ENCODE results near the gene GATD1.
A peak's percentile ranks its signal among the peaks of the same experiment; 100 is the strongest.

The GATD1 gene

GRCh38 chr11:765802-766091, 11.5 kb downstream of the GATD1 start:
- Histone ChIP-seq H3K36me3 (ENCODE audit: control insufficient read depth in 2 of 2, insufficient read depth in 2 of 2, low read length in 2 of 2) (peaks cover 22 to 35% of the 10 kb centered on the region in 2 donors), H3K9ac (ENCODE audit: low read length in 2 of 2) (no peak overlapping the region), H3K4me3 (ENCODE audit: low read length in 2 of 2) (no peak overlapping the region), H3K27me3 (ENCODE audit: control insufficient read depth in 1 of 2, insufficient read depth in 2 of 2, low read length in 2 of 2) (no peaks in the 10 kb centered on the region), H3K4me1 (ENCODE audit: control insufficient read depth, insufficient read depth, low read length) (no peaks in the 10 kb centered on the region), H3K27ac (ENCODE audit: low read length) (no peak overlapping the region), H3K9me3 (ENCODE audit: control insufficient read depth in 2 of 2, low read length in 2 of 2) (no peaks in the 10 kb centered on the region)

- Histone ChIP-seq H3K36me3 (ENCODE audit: control insufficient read depth in 2 of 2, insufficient read depth in 2 of 2, low read length in 2 of 2) (peaks cover 22 to 39% of the 10 kb centered on the region in 2 donors), H3K4me1 (ENCODE audit: control insufficient read depth, insufficient read depth, low read length) (no peaks in the 10 kb centered on the region), H3K9me3 (ENCODE audit: control insufficient read depth in 2 of 2, low read length in 2 of 2) (no peaks in the 10 kb centered on the region), H3K4me3 (ENCODE audit: low read length in 2 of 2) (no peak overlapping the region), H3K9ac (ENCODE audit: low read length in 2 of 2) (no peak overlapping the region), H3K27me3 (ENCODE audit: control insufficient read depth in 1 of 2, insufficient read depth in 2 of 2, low read length in 2 of 2) (no peaks in the 10 kb centered on the region), H3K27ac (ENCODE audit: low read length) (peak overlapping the region; percentile 31)
Observed at GRCh38 chr11:765025-765801, 12.1 kb downstream of the GATD1 start.

- H3K4me3 ChIP-seq (ENCODE audit: low read length in 2 of 2): no peak overlapping the region
- H3K9me3 ChIP-seq (ENCODE audit: control insufficient read depth in 2 of 2, low read length in 2 of 2): no peaks in the 10 kb centered on the region
- no peak overlapping the region for H3K9ac ChIP-seq (ENCODE audit: low read length in 2 of 2)
- no peaks in the 10 kb centered on the region for H3K4me1 ChIP-seq (ENCODE audit: control insufficient read depth, insufficient read depth, low read length)
- no peak overlapping the region for H3K27ac ChIP-seq (ENCODE audit: low read length)
- no peaks in the 10 kb centered on the region for H3K27me3 ChIP-seq (ENCODE audit: control insufficient read depth in 1 of 2, insufficient read depth in 2 of 2, low read length in 2 of 2)
- peaks cover 24 to 42% of the 10 kb centered on the region in 2 donors for H3K36me3 ChIP-seq (ENCODE audit: control insufficient read depth in 2 of 2, insufficient read depth in 2 of 2, low read length in 2 of 2)
Observed at GRCh38 chr11:764322-765024, 12.8 kb downstream of the GATD1 start.

GRCh38 chr11:763549-764321, 13.6 kb downstream of the GATD1 start:
- H3K27me3 ChIP-seq (ENCODE audit: control insufficient read depth in 1 of 2, insufficient read depth in 2 of 2, low read length in 2 of 2): no peaks in the 10 kb centered on the region
- no peak overlapping the region for H3K9ac ChIP-seq (ENCODE audit: low read length in 2 of 2)
- H3K4me1 ChIP-seq (ENCODE audit: control insufficient read depth, insufficient read depth, low read length): no peaks in the 10 kb centered on the region
- H3K9me3 ChIP-seq (ENCODE audit: control insufficient read depth in 2 of 2, low read length in 2 of 2): no peaks in the 10 kb centered on the region
- H3K27ac ChIP-seq (ENCODE audit: low read length): no peak overlapping the region
- H3K36me3 ChIP-seq (ENCODE audit: control insufficient read depth in 2 of 2, insufficient read depth in 2 of 2, low read length in 2 of 2): peaks cover 26 to 44% of the 10 kb centered on the region in 2 donors
- no peak overlapping the region for H3K4me3 ChIP-seq (ENCODE audit: low read length in 2 of 2)

GRCh38 chr11:763073-763463, 14.2 kb downstream of the GATD1 start:
- H3K9me3 ChIP-seq (ENCODE audit: control insufficient read depth in 2 of 2, low read length in 2 of 2): no peaks in the 10 kb centered on the region
- H3K4me3 ChIP-seq (ENCODE audit: low read length in 2 of 2): no peak overlapping the region
- H3K4me1 ChIP-seq (ENCODE audit: control insufficient read depth, insufficient read depth, low read length): no peaks in the 10 kb centered on the region
- H3K27me3 ChIP-seq (ENCODE audit: control insufficient read depth in 1 of 2, insufficient read depth in 2 of 2, low read length in 2 of 2): no peaks in the 10 kb centered on the region
- H3K36me3 ChIP-seq (ENCODE audit: control insufficient read depth in 2 of 2, insufficient read depth in 2 of 2, low read length in 2 of 2): peaks cover 26 to 44% of the 10 kb centered on the region in 2 donors
- no peak overlapping the region for H3K27ac ChIP-seq (ENCODE audit: low read length)
- H3K9ac ChIP-seq (ENCODE audit: low read length in 2 of 2): no peak overlapping the region

GRCh38 chr11:762421-763072, 14.7 kb downstream of the GATD1 start:
- H3K27ac ChIP-seq (ENCODE audit: low read length): no peak overlapping the region
- peaks cover 26 to 44% of the 10 kb centered on the region in 2 donors for H3K36me3 ChIP-seq (ENCODE audit: control insufficient read depth in 2 of 2, insufficient read depth in 2 of 2, low read length in 2 of 2)
- H3K9ac ChIP-seq (ENCODE audit: low read length in 2 of 2): no peak overlapping the region
- H3K4me3 ChIP-seq (ENCODE audit: low read length in 2 of 2): no peak overlapping the region
- no peaks in the 10 kb centered on the region for H3K9me3 ChIP-seq (ENCODE audit: control insufficient read depth in 2 of 2, low read length in 2 of 2)
- H3K4me1 ChIP-seq (ENCODE audit: control insufficient read depth, insufficient read depth, low read length): no peaks in the 10 kb centered on the region
- no peaks in the 10 kb centered on the region for H3K27me3 ChIP-seq (ENCODE audit: control insufficient read depth in 1 of 2, insufficient read depth in 2 of 2, low read length in 2 of 2)

GRCh38 chr11:761526-762108, 15.7 kb downstream of the GATD1 start:
- Histone ChIP-seq H3K4me1 (ENCODE audit: control insufficient read depth, insufficient read depth, low read length) (no peaks in the 10 kb centered on the region), H3K27me3 (ENCODE audit: control insufficient read depth in 1 of 2, insufficient read depth in 2 of 2, low read length in 2 of 2) (no peaks in the 10 kb centered on the region), H3K36me3 (ENCODE audit: control insufficient read depth in 2 of 2, insufficient read depth in 2 of 2, low read length in 2 of 2) (peaks cover 27 to 39% of the 10 kb centered on the region in 2 donors), H3K9me3 (ENCODE audit: control insufficient read depth in 2 of 2, low read length in 2 of 2) (no peaks in the 10 kb centered on the region), H3K4me3 (ENCODE audit: low read length in 2 of 2) (no peak overlapping the region), H3K9ac (ENCODE audit: low read length in 2 of 2) (no peak overlapping the region), H3K27ac (ENCODE audit: low read length) (no peak overlapping the region)

- H3K4me1 ChIP-seq (ENCODE audit: control insufficient read depth, insufficient read depth, low read length): no peaks in the 10 kb centered on the region
- no peaks in the 10 kb centered on the region for H3K9me3 ChIP-seq (ENCODE audit: control insufficient read depth in 2 of 2, low read length in 2 of 2)
- peaks cover 25 to 43% of the 10 kb centered on the region in 2 donors for H3K36me3 ChIP-seq (ENCODE audit: control insufficient read depth in 2 of 2, insufficient read depth in 2 of 2, low read length in 2 of 2)
- H3K4me3 ChIP-seq (ENCODE audit: low read length in 2 of 2): no peak overlapping the region
- no peaks in the 10 kb centered on the region for H3K27me3 ChIP-seq (ENCODE audit: control insufficient read depth in 1 of 2, insufficient read depth in 2 of 2, low read length in 2 of 2)
- no peak overlapping the region for H3K9ac ChIP-seq (ENCODE audit: low read length in 2 of 2)
- no peak overlapping the region for H3K27ac ChIP-seq (ENCODE audit: low read length)
Observed at GRCh38 chr11:760236-760635, 17.1 kb downstream of the GATD1 start.

- Histone ChIP-seq H3K4me3 (ENCODE audit: low read length in 2 of 2) (no peak overlapping the region), H3K9ac (ENCODE audit: low read length in 2 of 2) (no peak overlapping the region), H3K9me3 (ENCODE audit: control insufficient read depth in 2 of 2, low read length in 2 of 2) (no peaks in the 10 kb centered on the region), H3K27me3 (ENCODE audit: control insufficient read depth in 1 of 2, insufficient read depth in 2 of 2, low read length in 2 of 2) (no peaks in the 10 kb centered on the region), H3K36me3 (ENCODE audit: control insufficient read depth in 2 of 2, insufficient read depth in 2 of 2, low read length in 2 of 2) (peaks cover 0 to 3% of the 10 kb centered on the region in 2 donors), H3K4me1 (ENCODE audit: control insufficient read depth, insufficient read depth, low read length) (peaks cover 30% of the 10 kb centered on the region), H3K27ac (ENCODE audit: low read length) (no peak overlapping the region)
Observed at GRCh38 chr11:749731-750130, 27.6 kb downstream of the GATD1 start.

- Histone ChIP-seq H3K27ac (ENCODE audit: low read length) (no peak overlapping the region), H3K4me3 (ENCODE audit: low read length in 2 of 2) (peak overlapping the region; percentile 70 to 83), H3K9me3 (ENCODE audit: control insufficient read depth in 2 of 2, low read length in 2 of 2) (no peaks in the 10 kb centered on the region), H3K9ac (ENCODE audit: low read length in 2 of 2) (peak overlapping the region; percentile 60 to 68), H3K27me3 (ENCODE audit: control insufficient read depth in 1 of 2, insufficient read depth in 2 of 2, low read length in 2 of 2) (no peaks in the 10 kb centered on the region), H3K36me3 (ENCODE audit: control insufficient read depth in 2 of 2, insufficient read depth in 2 of 2, low read length in 2 of 2) (peaks cover 0 to 3% of the 10 kb centered on the region in 2 donors), H3K4me1 (ENCODE audit: control insufficient read depth, insufficient read depth, low read length) (peaks cover 30% of the 10 kb centered on the region)
Observed at GRCh38 chr11:748007-748359, 29.3 kb downstream of the GATD1 start.

Measured in stomach smooth muscle (tissue), 2 donors.